Measurements from ENCODE around the gene TUBA1B. TPM values are rescaled to one million over a fixed set of nuclear protein-coding genes. Genes with fewer than 3 reads are reported as not detected.

The TUBA1B gene
- total and polyA plus RNA-seq, 2 of the 13 experiments (the other 11 are each of a cell fraction or from before 2014, with no cell fraction given), result 1,275 to 1,353 TPM

GRCh38 chr12:49110464-49111155 lies 20.6 kb downstream of the TUBA1B start, which contains the start of gene LMBR1L (continued):
- no peak for TF ChIP-seq AFF4 (CRISPR knock-in tag; IDR thresholded peaks at IDR 0.05)
- no peak for TF ChIP-seq ZNF281 (CRISPR knock-in tag; IDR thresholded peaks at IDR 0.05; ENCODE audit: borderline replicate concordance)
- TF ChIP-seq KLF16 (CRISPR knock-in tag; IDR thresholded peaks at IDR 0.05), result peak; percentile 50 to 63; a peak in 1 of 4 replicates
- no peak for TF ChIP-seq MED13 (CRISPR knock-in tag; IDR thresholded peaks at IDR 0.05)
- no peak for TF ChIP-seq FOXM1 (CRISPR knock-in tag; IDR thresholded peaks at IDR 0.05)
- TF ChIP-seq MAF1 (CRISPR knock-in tag; IDR thresholded peaks at IDR 0.05; ENCODE audit: borderline replicate concordance), result no peak
- TF ChIP-seq MTF1 (CRISPR knock-in tag; IDR thresholded peaks at IDR 0.05), result no peak
- no peak for TF ChIP-seq SNAPC4 (CRISPR knock-in tag; IDR thresholded peaks at IDR 0.05)
- peak; percentile 65; the same call in 1 of the 2 replicates for TF ChIP-seq MXD1 (CRISPR knock-in tag; IDR thresholded peaks at IDR 0.05)
- TF ChIP-seq CHD4 (IDR thresholded peaks at IDR 0.05; ENCODE audit: borderline replicate concordance, low read length), result no peak
- no peak for TF ChIP-seq SNAI1 (CRISPR knock-in tag; IDR thresholded peaks at IDR 0.05; ENCODE audit: borderline replicate concordance)
- TF ChIP-seq ZKSCAN5 (CRISPR knock-in tag; IDR thresholded peaks at IDR 0.05), result no peak
- TF ChIP-seq PRPF4 (IDR thresholded peaks at IDR 0.05; ENCODE audit: low read depth, low read length, poor library complexity, severe bottlenecking), result no peak
- TF ChIP-seq ZNF850 (CRISPR knock-in tag; conservative IDR thresholded peaks at IDR 0.05), result no peak
- TF ChIP-seq IKZF4 (CRISPR knock-in tag; IDR thresholded peaks at IDR 0.05; ENCODE audit: borderline replicate concordance, low read depth, not compliant biosample characterization), result no peak
- no peak for TF ChIP-seq ZNF816 (CRISPR knock-in tag; IDR thresholded peaks at IDR 0.05; ENCODE audit: borderline replicate concordance)
- no peak for TF ChIP-seq ZIK1 (CRISPR knock-in tag; IDR thresholded peaks at IDR 0.05; ENCODE audit: borderline replicate concordance, low read depth)
